RWPE2 (cell line): ENCODE results near the gene GLB1L3.
"Not testable (repeated sequence)": the region's sequence is repeated elsewhere in the genome, so short reads cannot be mapped to it uniquely, and the experiment has no call there.

Experiments
- ATAC-seq: fragments of 200-7000 bp; cut with Tn5 transposase; 3 replicates; pipeline ENCODE4 v1.9.1; 2021; ENCODE audit warnings: low read depth
- DNase-seq: peaks from one replicate; pipeline ENCODE4 v3.0.0-alpha.2; 2020; ENCODE audit warnings: low spot score
- H3K27ac ChIP-seq: fragments of 450-650 bp; 2 replicates; pipeline ENCODE4 v1.5.1; 2017; ENCODE audit warnings: mild to moderate bottlenecking; ENCODE audit not compliant: poor library complexity, severe bottlenecking
- H3K27me3 ChIP-seq: fragments of 250-450 bp; sonication (Bioruptor Pico); 2 replicates; pipeline ENCODE4 v1.5.1; 2021; ENCODE audit warnings: mild to moderate bottlenecking, moderate library complexity; ENCODE audit not compliant: insufficient read depth, poor library complexity, severe bottlenecking
- H3K36me3 ChIP-seq: fragments of 250-450 bp; sonication (Bioruptor Pico); 2 replicates; pipeline ENCODE4 v1.5.1; 2020; ENCODE audit warnings: low read depth, mild to moderate bottlenecking, moderate library complexity
- H3K4me1 ChIP-seq: fragments of 250-450 bp; sonication (Bioruptor Pico); 2 replicates; pipeline ENCODE4 v1.5.1; 2021; ENCODE audit warnings: mild to moderate bottlenecking, moderate library complexity; ENCODE audit not compliant: insufficient read depth, poor library complexity, severe bottlenecking
- H3K4me3 ChIP-seq: fragments of 250-450 bp; sonication (Bioruptor Pico); 2 replicates; pipeline ENCODE4 v1.5.1; 2021; ENCODE audit warnings: mild to moderate bottlenecking, moderate library complexity; ENCODE audit not compliant: severe bottlenecking
- H3K9me3 ChIP-seq: fragments of 250-450 bp; sonication (Bioruptor Pico); 2 replicates; pipeline ENCODE4 v1.5.1; 2021; ENCODE audit warnings: mild to moderate bottlenecking, moderate library complexity; ENCODE audit not compliant: severe bottlenecking
- CTCF ChIP-seq: fragments of 450-650 bp; IDR thresholded peaks from one replicate; pipeline ENCODE4 v1.5.1; 2017; ENCODE audit warnings: mild to moderate bottlenecking, moderate library complexity; ENCODE audit not compliant: poor library complexity, severe bottlenecking

The GLB1L3 gene

GRCh38 chr11:134277183-134278001, 1.2 kb downstream of the GLB1L3 start:
- H3K9me3 ChIP-seq: no peaks in the 10 kb centered on the region
- H3K27ac ChIP-seq: no peak overlapping the region
- ATAC-seq: no peak
- H3K4me3 ChIP-seq: no peak overlapping the region
- peaks cover 78% of the 10 kb centered on the region for H3K27me3 ChIP-seq
- no peaks in the 10 kb centered on the region for H3K36me3 ChIP-seq
- no peak for TF ChIP-seq CTCF
- no peaks in the 10 kb centered on the region for H3K4me1 ChIP-seq
- DNase-seq: no peak

- DNase-seq: no peak
- Histone ChIP-seq H3K36me3 (no peaks in the 10 kb centered on the region), H3K27me3 (peaks cover 76% of the 10 kb centered on the region), H3K4me1 (no peaks in the 10 kb centered on the region), H3K27ac (no peak overlapping the region), H3K9me3 (no peaks in the 10 kb centered on the region), H3K4me3 (no peak overlapping the region)
- TF ChIP-seq CTCF: no peak
- ATAC-seq: no peak
These were observed 2.2 kb downstream of the GLB1L3 start for GRCh38 chr11:134278356-134278755.

- H3K4me3 ChIP-seq, H3K27ac ChIP-seq, H3K36me3 ChIP-seq, DNase-seq, ATAC-seq, H3K4me1 ChIP-seq, H3K9me3 ChIP-seq: not testable (repeated sequence)
- peaks cover 43% of the 10 kb centered on the region for H3K27me3 ChIP-seq
These were observed 5.5 kb downstream of the GLB1L3 start for GRCh38 chr11:134281635-134282034.

- Histone ChIP-seq H3K27ac (no peak overlapping the region), H3K27me3 (peaks cover 36% of the 10 kb centered on the region), H3K4me3 (no peak overlapping the region), H3K36me3 (no peaks in the 10 kb centered on the region), H3K4me1 (no peaks in the 10 kb centered on the region), H3K9me3 (no peaks in the 10 kb centered on the region)
- TF ChIP-seq CTCF: no peak
- no peak for ATAC-seq
- no peak for DNase-seq
These were observed 6.2 kb downstream of the GLB1L3 start for GRCh38 chr11:134282121-134283045.

GRCh38 chr11:134283461-134284230, 7.5 kb downstream of the GLB1L3 start:
- Histone ChIP-seq H3K27ac (no peak overlapping the region), H3K4me1 (no peaks in the 10 kb centered on the region)

GRCh38 chr11:134284349-134284748, 8.2 kb downstream of the GLB1L3 start:
- H3K4me3 ChIP-seq, H3K4me1 ChIP-seq, ATAC-seq, DNase-seq, H3K36me3 ChIP-seq, H3K27ac ChIP-seq, H3K9me3 ChIP-seq: not testable (repeated sequence)
- H3K27me3 ChIP-seq: peaks cover 18% of the 10 kb centered on the region

More at GRCh38 chr11:134283461-134284230, 7.5 kb downstream of the GLB1L3 start:
- no peaks in the 10 kb centered on the region for H3K36me3 ChIP-seq
- no peaks in the 10 kb centered on the region for H3K9me3 ChIP-seq
- peaks cover 23% of the 10 kb centered on the region for H3K27me3 ChIP-seq
- DNase-seq: no peak
- ATAC-seq: no peak
- TF ChIP-seq CTCF: no peak
- H3K4me3 ChIP-seq: no peak overlapping the region
